Right renal pelvis (tissue), 4 donors: ENCODE results near the gene EDNRB. TPM values are rescaled to one million over a fixed set of nuclear protein-coding genes. Genes with fewer than 3 reads are reported as not detected.
"Not testable (repeated sequence)": the region's sequence is repeated elsewhere in the genome, so short reads cannot be mapped to it uniquely, and the experiment has no call there.

ENCODE experiments used
- DNase-seq, 4 donors: peaks; one replicate each; pipeline ENCODE4 v3.0.0-alpha.2; 2013; ENCODE audit warnings: low read depth in 4 of 4, low spot score in 3 of 4, missing footprints in 1 of 4
- polyA plus RNA-seq, 4 donors: library from polyadenylated mRNA; unstranded; fragments of 120-200 nt; gene quantifications; one replicate each; pipeline ENCODE4 v1.2.1, GENCODE V29; 2013; ENCODE audit not compliant: insufficient read length in 4 of 4

EDNRB gene
- polyA plus RNA-seq, 4 donors, result 69.1 to 94.7 (median 87.5) TPM

- not testable (repeated sequence) for DNase-seq
Measured at GRCh38 chr13:77848050-77848449, 70.6 kb downstream of the EDNRB start.

- DNase-seq, result no peak
Measured at GRCh38 chr13:77846173-77846572, 72.5 kb downstream of the EDNRB start.

Other genes starting within 250 kb of the EDNRB start
- 10 to 100 TPM; 18.7 to 25.2 (median 23.1) TPM for gene SLAIN1, start 221.1 kb downstream of the EDNRB start, polyA plus RNA-seq